ENCODE measurements around the gene LINGO4.
"Not testable (repeated sequence)": the region's sequence is repeated elsewhere in the genome, so short reads cannot be mapped to it uniquely, and the experiment has no call there.

LINGO4 gene

DNA sequence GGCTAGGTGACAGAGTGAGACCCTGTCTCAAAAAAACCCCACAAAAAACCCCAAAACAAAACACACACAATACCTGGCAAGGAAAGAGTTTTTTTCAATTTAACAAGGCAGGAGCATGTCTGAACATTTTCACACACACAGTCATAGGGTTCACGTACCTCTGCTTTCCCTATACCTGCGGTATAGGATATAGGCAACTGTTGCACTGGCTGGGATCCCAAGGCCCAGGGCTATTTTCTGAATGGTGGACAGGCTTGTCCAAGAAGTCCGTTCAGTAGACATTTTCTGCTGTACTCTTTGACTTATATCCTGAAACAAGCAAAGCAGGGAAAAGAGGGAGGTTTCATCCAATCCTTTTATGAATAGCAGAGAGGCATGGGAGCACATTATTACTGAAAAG lies 22.5 kb downstream of the LINGO4 start:
- no peak for DNase-seq (ENCODE audit: low read depth)

DNA sequence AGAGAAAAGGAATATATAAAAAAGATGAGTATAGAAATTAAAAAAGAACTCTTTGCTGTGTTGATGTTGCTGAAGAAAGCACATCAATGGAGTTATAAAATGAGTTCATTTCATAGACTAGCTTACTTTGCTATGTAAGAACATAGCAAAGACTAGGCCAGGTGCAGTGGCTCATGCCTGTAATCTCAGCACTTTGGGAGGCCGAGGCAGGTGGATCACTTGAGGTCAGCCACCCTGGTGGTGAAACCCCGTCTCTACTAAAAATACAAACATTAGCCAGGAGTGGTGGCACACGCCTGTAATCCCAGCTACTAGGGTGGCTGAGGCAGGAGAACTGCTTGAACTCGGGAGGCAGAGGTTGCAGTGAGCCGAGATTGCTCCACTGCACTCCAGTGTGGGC lies 23.2 kb downstream of the LINGO4 start:
- DNase-seq (ENCODE audit: low read depth), result not testable (repeated sequence)

DNA sequence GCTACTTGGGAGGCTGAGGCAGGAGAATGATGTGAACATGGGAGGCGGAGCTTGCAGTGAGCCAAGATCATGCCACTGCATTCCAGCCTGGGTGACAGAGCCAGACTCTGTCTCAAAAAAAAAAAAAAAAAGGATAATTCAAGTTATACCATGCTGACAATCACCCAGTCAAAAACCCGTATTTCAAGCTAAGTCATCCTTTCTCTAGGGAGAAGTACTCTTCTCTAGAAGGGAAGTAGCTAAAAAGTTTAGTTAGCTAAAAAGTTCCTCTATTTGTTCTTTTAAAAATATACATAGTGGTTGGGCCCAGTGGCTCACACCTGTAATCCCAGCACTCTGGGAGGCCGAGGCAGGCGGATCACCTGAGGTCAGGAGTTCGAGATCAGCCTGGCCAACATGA lies 24.5 kb downstream of the LINGO4 start:
- not testable (repeated sequence) for DNase-seq (ENCODE audit: low read depth)

DNA sequence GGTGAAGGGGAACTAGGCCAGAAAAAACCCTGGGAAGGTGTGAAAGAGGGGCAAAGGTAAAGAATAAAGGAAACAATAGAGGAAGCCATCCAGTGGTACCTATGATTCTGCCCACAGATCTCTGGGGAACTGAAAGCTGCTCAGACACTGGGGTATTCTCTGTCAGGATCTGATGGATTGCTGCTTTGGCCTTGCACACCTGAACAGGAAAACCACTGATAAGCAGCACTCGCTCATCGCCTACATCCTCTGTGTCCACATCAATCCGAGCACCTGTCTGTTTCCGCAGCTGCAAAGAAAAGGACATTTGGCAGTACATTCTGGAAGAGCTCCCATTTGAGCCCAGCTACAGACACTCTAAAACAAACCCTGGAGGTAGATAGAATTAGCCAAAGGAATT lies 25.4 kb downstream of the LINGO4 start:
- no peak for DNase-seq (ENCODE audit: low read depth)

DNA sequence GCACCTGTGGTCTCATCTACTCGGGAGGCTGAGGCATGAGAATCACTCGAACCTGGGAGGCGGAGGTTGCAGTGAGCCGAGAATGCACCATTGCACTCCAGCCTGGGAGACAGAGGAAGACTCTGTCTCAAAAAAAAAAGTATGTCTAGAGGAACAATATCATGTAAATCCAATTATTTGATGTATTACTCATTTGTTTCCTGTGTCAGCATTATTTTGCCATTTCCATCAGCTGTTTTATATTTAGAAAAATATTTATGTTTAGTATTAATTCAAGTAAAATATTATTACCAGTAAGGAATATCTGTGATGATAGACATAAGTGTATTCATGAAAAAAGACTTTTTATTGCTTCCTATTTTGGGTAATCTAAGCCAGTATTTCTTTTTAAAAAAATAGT lies 27.9 kb downstream of the LINGO4 start:
- DNase-seq (ENCODE audit: low read depth), result no peak

DNA sequence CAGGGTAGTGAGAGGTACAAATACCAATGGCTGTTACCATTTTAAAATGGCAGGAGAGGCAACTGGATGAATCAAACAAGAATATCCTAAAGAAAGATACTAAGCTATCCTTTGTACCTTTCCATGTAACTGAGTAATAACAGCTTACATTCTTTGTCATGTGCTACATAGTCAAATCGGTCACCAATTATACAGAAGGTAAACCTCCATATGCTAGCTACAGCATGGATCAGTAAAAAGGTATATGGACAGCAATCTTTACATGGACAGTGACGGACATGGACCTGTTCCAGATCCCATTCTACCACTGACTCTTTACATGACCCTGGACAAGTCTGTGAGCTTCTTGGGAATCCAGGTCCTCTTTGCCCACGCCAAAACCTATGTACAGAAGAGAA lies 28.6 kb downstream of the LINGO4 start:
- DNase-seq (ENCODE audit: low read depth), result no peak

DNA sequence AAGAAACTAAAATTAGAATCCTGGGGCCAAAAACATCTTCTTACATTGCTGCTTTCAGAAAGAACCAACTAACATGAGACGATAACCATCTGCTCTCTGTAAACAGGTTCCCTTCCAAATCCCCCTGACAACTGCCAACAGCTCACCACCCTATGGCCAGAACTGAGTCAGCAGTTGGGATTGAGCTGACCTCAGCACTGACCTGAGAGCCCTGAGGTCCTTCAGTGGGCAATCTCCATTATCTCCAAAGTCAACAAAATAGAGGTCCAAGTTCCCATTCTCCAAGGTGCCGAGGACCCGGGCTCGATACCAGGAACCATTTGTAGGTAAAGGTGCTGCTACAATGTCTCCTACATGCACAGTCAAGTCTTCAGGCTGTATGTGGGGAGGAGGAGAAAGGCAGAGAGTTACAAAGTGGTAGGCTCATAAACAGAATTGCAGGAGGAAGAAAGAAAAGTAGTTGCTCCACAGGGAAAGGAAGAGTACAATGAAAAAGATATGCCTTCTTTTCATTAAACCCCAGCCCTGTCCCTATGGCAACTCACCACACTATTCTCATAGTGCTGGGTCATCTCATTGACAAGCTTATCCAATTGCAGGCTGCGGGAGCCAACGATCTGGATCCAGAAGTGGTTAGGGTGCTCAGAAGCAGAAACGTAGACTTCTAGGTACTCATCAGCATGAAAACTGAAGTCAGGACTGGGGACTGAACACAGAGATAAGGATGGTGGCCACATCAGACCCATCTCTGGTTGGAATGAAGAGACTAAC lies 29.1 kb downstream of the LINGO4 start:
- DNase-seq (ENCODE audit: low read depth), result no peak

DNA sequence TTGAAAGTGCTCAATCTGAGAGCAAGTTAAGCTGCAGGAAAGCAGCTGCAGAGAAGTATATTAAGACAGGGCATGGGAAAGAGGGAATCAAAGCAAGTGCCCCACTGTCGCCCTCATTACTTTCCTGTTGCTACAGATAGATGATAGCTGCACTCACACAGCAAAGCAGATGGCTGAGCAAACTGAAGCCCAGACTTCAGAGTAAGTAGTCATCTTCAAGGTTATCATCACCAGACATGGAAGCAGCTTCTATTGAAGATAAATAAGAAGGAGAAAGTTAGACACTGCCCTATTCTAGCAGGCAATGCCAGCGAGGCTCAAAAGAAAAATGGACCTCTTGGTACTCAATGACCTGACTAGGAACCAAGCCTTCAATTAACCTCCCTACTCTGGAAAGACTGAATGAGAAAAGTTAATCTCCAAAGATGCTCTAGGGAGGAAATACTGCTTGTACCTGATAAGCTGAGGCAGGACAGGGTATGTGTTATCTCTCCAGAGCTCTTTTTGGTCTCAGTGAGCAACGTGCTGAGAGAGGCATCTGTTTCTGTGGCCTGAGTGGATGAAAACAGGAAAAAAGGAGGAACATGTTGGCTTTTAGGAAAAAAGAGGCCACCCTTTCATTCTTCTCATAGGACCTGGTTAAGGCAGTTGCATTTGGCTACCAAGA lies 30.8 kb downstream of the LINGO4 start:
- DNase-seq (ENCODE audit: low read depth), result no peak

DNA sequence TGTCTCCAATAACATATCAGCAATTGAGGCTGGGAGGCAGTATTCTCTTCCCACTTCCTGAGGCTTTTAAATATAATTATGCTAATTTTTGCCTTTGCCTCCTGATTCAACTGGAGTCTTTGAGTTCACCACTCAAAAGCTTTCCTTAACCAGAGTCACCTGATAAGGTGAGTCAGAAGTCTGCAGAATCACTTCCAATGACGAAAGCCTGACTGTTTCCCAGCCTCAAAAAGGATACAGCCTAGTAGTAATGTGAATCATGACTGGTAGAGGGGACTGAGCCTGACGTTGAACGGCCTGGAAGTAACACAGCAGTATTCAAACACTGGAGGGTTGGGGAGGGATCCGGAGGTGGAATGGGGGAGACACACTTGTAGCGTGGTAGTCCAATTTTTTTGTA lies 31.5 kb downstream of the LINGO4 start:
- peak; percentile 58 for DNase-seq (ENCODE audit: low read depth)

DNA sequence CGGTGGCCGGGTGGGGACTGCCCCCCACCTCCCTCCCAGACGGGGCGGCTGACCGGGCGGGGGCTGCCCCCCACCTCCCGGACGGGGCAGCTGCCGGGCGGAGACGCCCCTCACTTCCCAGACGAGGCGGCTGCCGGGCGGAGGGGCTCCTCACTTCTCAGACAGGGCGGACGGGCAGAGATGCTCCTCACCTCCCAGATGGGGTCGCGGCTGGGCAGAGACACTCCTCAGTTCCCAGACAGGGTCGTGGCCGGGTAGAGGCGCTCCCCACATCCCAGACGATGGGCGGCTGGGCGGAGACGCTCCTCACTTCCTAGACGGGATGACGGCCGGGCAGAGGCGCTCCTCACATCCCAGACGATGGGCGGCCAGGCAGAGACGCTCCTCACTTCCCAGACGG lies 35.9 kb downstream of the LINGO4 start:
- not testable (repeated sequence) for DNase-seq (ENCODE audit: low read depth)

DNA sequence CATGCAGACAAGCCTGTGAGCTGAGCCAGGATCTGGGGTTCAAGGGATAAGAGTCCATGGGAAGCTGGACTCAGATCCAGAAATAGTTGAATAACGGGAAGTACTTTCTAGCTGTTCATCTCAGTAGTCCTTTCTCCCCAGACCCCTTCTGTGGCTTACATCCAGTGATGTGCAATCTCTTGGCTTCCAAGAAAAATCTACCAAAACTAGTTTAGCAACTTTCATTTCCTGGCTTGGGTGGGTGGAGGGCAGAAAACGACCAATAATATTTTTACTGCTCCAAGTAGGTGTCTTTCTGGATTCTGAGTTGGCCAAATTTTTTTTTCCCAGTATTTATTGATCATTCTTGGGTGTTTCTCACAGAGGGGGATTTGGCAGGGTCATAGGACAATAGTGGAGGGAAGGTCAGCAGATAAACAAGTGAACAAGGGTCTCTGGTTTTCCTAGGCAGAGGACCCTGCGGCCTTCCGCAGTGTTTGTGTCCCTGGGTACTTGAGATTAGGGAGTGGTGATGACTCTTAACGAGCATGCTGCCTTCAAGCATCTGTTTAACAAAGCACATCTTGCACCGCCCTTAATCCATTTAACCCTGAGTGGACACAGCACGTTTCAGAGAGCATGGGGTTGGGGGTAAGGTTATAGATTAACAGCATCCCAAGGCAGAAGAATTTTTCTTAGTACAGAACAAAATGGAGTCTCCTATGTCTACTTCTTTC lies 36.7 kb downstream of the LINGO4 start:
- not testable (repeated sequence) for DNase-seq (ENCODE audit: low read depth)

DNA sequence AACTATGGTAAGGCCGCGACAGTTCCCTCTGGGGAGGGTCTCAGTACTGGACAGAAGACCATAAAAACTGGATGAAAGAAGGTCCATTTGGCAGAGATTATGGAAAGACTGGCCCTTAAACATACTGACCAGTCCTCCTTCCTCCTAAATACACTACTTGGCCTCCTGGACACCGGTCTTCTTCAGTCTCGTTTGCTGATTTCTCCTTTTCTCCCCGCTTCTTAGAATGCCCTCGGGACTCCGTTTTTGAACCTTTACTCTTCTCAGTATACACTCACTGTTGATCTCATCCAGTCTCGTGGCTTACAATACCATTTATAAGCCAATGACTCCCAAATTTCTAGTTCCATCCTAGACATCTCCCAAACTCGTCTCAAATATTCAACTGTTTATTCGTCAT lies 41.2 kb downstream of the LINGO4 start:
- DNase-seq (ENCODE audit: low read depth), result no peak

DNA sequence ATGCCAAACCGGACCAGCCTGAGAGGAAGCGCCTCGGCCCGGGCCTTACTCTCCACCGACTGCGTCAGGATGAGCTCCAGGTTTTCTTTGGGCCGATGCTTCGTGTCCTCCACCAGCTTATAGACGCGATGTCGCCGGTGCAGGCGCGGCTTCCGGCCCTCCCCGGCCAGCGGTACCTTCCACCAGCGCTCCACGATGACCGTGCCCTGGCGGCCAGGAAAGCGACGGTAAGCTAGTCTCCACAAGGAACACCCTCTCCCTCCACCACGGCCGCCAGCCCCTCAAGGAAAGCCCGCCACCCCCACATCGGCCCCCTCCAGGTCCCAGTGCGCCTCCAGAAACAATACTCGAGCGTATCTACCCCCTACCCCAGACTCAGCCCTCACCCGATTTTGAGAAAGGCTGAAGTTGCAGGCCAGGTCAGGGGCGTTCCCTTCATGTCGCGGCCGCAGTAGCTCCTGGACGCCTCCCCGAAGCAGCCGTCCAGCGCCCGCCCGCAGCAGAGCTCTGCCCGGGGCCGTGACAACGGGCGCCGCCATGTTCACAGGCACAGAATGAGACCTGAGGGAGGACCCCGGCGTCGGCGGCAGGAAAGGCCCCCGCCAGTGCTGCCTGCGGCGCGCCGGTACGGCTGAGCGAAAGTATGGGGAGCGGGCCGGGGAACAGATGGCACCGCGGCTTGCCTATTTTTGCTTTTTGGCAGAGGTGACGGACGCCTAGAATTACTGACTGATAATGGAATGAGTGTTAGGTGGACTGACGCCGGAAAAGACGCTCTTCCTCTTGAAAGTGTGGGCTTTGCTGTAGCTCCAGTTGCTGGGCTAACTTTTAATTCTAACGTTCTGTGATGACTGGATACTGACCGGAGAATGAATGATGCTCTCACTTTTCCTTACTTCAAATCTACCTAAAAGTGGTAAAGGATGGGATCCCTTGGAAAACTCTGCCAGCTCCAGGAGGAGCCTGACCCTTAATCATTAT lies 42.0 kb downstream of the LINGO4 start, which contains the start of gene MRPL9:
Gene MRPL9, minus strand, starts transcription at position 556 of the 981 bp plus-strand sequence. Its CDS starts 17 bp downstream, at position 539.
- peak; percentile 76 for DNase-seq (ENCODE audit: low read depth)

DNA sequence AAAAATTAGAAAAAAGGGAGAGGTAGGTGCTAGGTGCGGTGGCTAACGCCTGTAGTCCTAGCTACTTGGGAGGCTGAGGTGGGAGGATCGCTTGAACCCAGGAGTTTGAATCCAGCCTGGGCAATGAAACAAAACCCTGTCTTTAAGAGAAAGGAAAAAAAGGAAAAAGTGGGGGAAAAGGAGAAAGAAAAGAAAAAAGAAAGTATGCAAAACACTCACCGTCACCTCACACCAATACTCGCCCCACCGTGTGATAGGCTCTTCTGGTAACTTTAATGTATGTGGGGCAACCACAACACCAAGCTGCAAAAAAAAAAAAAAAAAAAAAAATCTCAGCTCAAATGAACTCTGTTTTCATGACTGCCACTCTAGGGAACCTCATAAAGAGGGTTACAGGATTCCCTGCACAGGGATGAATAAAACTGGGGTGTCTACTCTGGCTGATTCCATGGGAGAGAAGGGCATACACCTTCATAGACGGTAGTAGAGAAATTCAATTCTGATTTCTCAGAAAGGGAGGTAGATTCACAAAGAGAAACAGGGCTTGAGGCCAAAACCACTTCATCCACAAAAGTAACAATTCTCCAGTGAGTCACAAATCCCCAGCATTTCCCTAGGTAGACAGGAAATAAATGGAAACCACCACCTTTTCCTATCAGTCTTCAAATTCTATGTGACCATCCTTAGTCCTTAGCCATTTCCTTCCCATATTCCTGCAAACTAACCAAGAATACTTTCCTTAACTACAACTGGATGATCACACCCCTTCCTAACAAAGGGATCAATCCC lies 44.4 kb downstream of the LINGO4 start:
- DNase-seq (ENCODE audit: low read depth), result peak; percentile 20

DNA sequence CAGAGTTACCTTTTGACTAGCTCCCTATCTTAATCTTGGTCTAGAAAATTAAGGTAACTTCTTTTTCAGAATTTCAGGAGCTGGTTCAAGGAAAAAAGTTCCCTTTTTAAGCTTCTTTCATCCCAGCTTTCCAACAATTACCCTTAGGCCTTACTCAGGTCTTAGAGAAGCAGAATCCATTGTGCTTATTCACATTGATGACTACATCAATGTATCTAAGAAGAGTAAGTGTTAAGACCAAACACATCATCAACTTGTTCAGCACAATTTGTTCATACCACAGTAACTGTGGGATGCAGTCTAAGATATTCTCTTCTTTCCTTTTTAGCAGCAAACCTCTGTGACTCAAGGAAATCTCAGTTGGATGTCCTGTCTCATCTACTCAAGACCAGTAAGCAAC lies 46.0 kb downstream of the LINGO4 start:
- no peak for DNase-seq (ENCODE audit: low read depth)

DNA sequence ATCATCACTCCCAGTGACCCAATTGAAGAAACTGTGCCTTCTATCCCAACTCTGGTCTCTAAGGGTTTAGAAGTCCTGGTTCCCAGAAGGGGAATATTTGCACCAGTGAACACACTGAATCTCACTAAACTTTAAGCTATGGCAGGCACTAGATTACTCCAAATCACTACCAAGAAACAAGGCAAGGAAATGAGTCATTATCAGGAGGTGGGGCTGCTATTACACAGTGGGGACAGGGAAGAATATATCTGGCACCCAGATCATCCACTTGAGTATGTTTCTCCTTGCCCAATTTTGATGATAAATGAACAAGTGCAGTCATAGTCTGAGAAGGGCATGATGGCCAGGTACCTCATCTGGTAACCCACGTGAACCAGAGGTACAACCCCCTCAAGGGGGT lies 48.9 kb downstream of the LINGO4 start:
- peak; percentile 56 for DNase-seq (ENCODE audit: low read depth)

Measured in iris pigment epithelial cell (primary cell).